HG03135 (cell line): ENCODE data around the gene WWP2.
"Not testable (repeated sequence)": the region's sequence is repeated elsewhere in the genome, so short reads cannot be mapped to it uniquely, and the experiment has no call there.

Experiments
- ATAC-seq: cut with Tn5 transposase; IDR thresholded peaks from one replicate; pipeline ENCODE4 v1.9.1; 2021; ENCODE audit warnings: mild to moderate bottlenecking, moderate library complexity; ENCODE audit not compliant: unreplicated experiment

WWP2 gene

GRCh38 chr16:69793526-69793925 lies 31.4 kb downstream of the WWP2 start:
- ATAC-seq, result no peak

- ATAC-seq, result no peak
Measured at GRCh38 chr16:69794486-69794885, 32.4 kb downstream of the WWP2 start.

- ATAC-seq, result no peak
Measured at GRCh38 chr16:69796285-69797118, 34.4 kb downstream of the WWP2 start.

GRCh38 chr16:69798466-69798865 lies 36.3 kb downstream of the WWP2 start:
- no peak for ATAC-seq

GRCh38 chr16:69799611-69800031 lies 37.5 kb downstream of the WWP2 start:
- no peak for ATAC-seq

- no peak for ATAC-seq
Measured at GRCh38 chr16:69804297-69804696, 42.2 kb downstream of the WWP2 start.

- ATAC-seq, result not testable (repeated sequence)
Measured at GRCh38 chr16:69806776-69807175, 44.6 kb downstream of the WWP2 start.

GRCh38 chr16:69812688-69813014 lies 50.5 kb downstream of the WWP2 start:
- no peak for ATAC-seq

- no peak for ATAC-seq
Measured at GRCh38 chr16:69814078-69814477, 51.9 kb downstream of the WWP2 start.

GRCh38 chr16:69814561-69814960 lies 52.4 kb downstream of the WWP2 start:
- no peak for ATAC-seq

- not testable (repeated sequence) for ATAC-seq
Measured at GRCh38 chr16:69815216-69815883, 53.2 kb downstream of the WWP2 start.

- no peak for ATAC-seq
Measured at GRCh38 chr16:69816996-69817395, 54.9 kb downstream of the WWP2 start.

GRCh38 chr16:69818891-69819545 lies 56.9 kb downstream of the WWP2 start:
- no peak for ATAC-seq

- ATAC-seq, result no peak
Measured at GRCh38 chr16:69820926-69821541, 58.9 kb downstream of the WWP2 start.

GRCh38 chr16:69821844-69822173 lies 59.7 kb downstream of the WWP2 start:
- ATAC-seq, result no peak

GRCh38 chr16:69822174-69822935 lies 60.2 kb downstream of the WWP2 start:
- ATAC-seq, result no peak

GRCh38 chr16:69823831-69824563 lies 61.9 kb downstream of the WWP2 start:
- peak; percentile 86 for ATAC-seq

GRCh38 chr16:69824564-69825142 lies 62.5 kb downstream of the WWP2 start:
- ATAC-seq, result not testable (repeated sequence)

- no peak for ATAC-seq
Measured at GRCh38 chr16:69827524-69827923, 65.4 kb downstream of the WWP2 start.

- no peak for ATAC-seq
Measured at GRCh38 chr16:69829338-69829737, 67.2 kb downstream of the WWP2 start.
